OCI-LY7 (cell line): ENCODE results near the gene NPR3. TPM values are rescaled to one million over a fixed set of nuclear protein-coding genes. Genes with fewer than 3 reads are reported as not detected.

Source experiments
- BruUV-seq: library from RNA; stranded (reverse); fragments of 400-500 nt; replicated peaks from 2 replicates; lab custom pipeline; 2021; lab: Mats Ljungman, UMichigan
- CTCF ChIA-PET: fragments of 300-600 bp; sonication (Branson Sonifier 250); formaldehyde crosslinking; loops from one replicate; lab custom pipeline; 2022; ENCODE audit warnings: antibody characterized with exemption; ENCODE audit not compliant: unreplicated experiment; lab: Charles Lee
- POLR2A ChIA-PET: fragments of 300-600 bp; sonication (Branson Sonifier 250); formaldehyde crosslinking; loops from one replicate; lab custom pipeline; 2022; ENCODE audit warnings: antibody characterized with exemption; lab: Charles Lee
- DNase-seq: peaks from one replicate; pipeline ENCODE4 v3.0.0-alpha.2; 2015; ENCODE audit warnings: low spot score
- H2AFZ ChIP-seq: fragments of 200-600 bp; sonication (generic), shearing (Covaris generic); 2 replicates; pipeline ENCODE4 v1.6.1; 2014; ENCODE audit warnings: mild to moderate bottlenecking, antibody characterized with exemption, low read length, moderate library complexity
- H3K27ac ChIP-seq: fragments of 200-600 bp; sonication (generic); 2 replicates; pipeline ENCODE4 v1.5.1; 2014; ENCODE audit warnings: mixed run types, low read depth, mild to moderate bottlenecking, moderate library complexity, low read length, inconsistent platforms; ENCODE audit not compliant: poor library complexity, severe bottlenecking
- H3K36me3 ChIP-seq: fragments of 200-600 bp; sonication (generic); 2 replicates; pipeline ENCODE4 v1.6.1; 2014; ENCODE audit warnings: mild to moderate bottlenecking, antibody characterized with exemption, low read length, moderate library complexity, mixed read lengths; ENCODE audit not compliant: insufficient read depth
- H3K4me1 ChIP-seq: fragments of 200-600 bp; sonication (generic); 2 replicates; pipeline ENCODE4 v1.5.1; 2014; ENCODE audit warnings: mild to moderate bottlenecking, low read length; ENCODE audit not compliant: insufficient read depth, poor library complexity, severe bottlenecking
- H3K4me2 ChIP-seq: fragments of 200-600 bp; sonication (generic); 2 replicates; pipeline ENCODE4 v1.6.1; 2014; ENCODE audit warnings: mild to moderate bottlenecking, low read length
- H3K4me3 ChIP-seq: fragments of 200-600 bp; sonication (generic); 2 replicates; pipeline ENCODE4 v1.5.1; 2014; ENCODE audit warnings: mild to moderate bottlenecking, low read depth, low read length; ENCODE audit not compliant: poor library complexity, severe bottlenecking
- H3K79me2 ChIP-seq: fragments of 200-600 bp; sonication (generic); 2 replicates; pipeline ENCODE4 v1.6.1; 2016; ENCODE audit warnings: low read depth, mild to moderate bottlenecking, low read length, moderate library complexity, mixed read lengths; ENCODE audit not compliant: insufficient read depth
- H3K9me2 ChIP-seq: fragments of 200-600 bp; sonication (generic); 2 replicates; pipeline ENCODE4 v1.6.1; 2016; ENCODE audit warnings: mild to moderate bottlenecking, low read length, mixed read lengths; ENCODE audit not compliant: insufficient read depth
- H3K9me3 ChIP-seq: fragments of 200-600 bp; sonication (generic); 2 replicates; pipeline ENCODE4 v1.6.1; 2014; ENCODE audit warnings: mild to moderate bottlenecking, mixed run types, low read length, mixed read lengths
- H4K20me1 ChIP-seq: fragments of 200-600 bp; sonication (generic); 2 replicates; pipeline ENCODE4 v1.6.1; 2014; ENCODE audit warnings: mild to moderate bottlenecking, antibody characterized with exemption, low read length, moderate library complexity, mixed read lengths; ENCODE audit not compliant: insufficient read depth
- EZH2phosphoT487 ChIP-seq: fragments of 200-600 bp; sonication (generic); IDR thresholded peaks from 2 replicates; pipeline ENCODE4 v1.6.1; 2018; ENCODE audit warnings: low read depth, borderline replicate concordance, mild to moderate bottlenecking, mixed run types, antibody characterized with exemption, low read length, moderate library complexity, mixed read lengths
- intact Hi-C: fragments of 100-400 bp; cut with micrococcal nuclease; formaldehyde crosslinking; loops from one replicate; pipeline ENCODE4 v1.10.0; 2022; ENCODE audit not compliant: unreplicated experiment
- total RNA-seq, 2 experiments: library from RNA; depleted of rRNA in 1 of 2; stranded (reverse); fragments of >200 nt in 1 of 2; shearing (Covaris generic) in 1 of 2; gene quantifications; 2 replicates each; pipeline ENCODE4 v1.2.3, GENCODE V29; 2014 to 2022
- TF ChIP-seq, protein P1 (sequence below): fragments of 200-600 bp; sonication (generic); conservative IDR thresholded peaks from 2 replicates; pipeline ENCODE4 v1.5.1; 2014; ENCODE audit warnings: mild to moderate bottlenecking, antibody characterized with exemption, low read length, moderate library complexity, mixed read lengths

NPR3 gene
- total RNA-seq, 2 experiments from 2014 or later: not detected

- Histone ChIP-seq H2AFZ (no peak overlapping the region), H3K36me3 (no peaks in the 10 kb centered on the region), H3K79me2 (no peaks in the 10 kb centered on the region), H3K9me2 (no peaks in the 10 kb centered on the region), H3K4me3 (no peak overlapping the region), H3K9me3 (no peaks in the 10 kb centered on the region), H3K4me2 (no peak overlapping the region), H3K27ac (no peak overlapping the region), H3K4me1 (no peaks in the 10 kb centered on the region), H4K20me1 (no peaks in the 10 kb centered on the region)
- TF ChIP-seq, protein P1, sequence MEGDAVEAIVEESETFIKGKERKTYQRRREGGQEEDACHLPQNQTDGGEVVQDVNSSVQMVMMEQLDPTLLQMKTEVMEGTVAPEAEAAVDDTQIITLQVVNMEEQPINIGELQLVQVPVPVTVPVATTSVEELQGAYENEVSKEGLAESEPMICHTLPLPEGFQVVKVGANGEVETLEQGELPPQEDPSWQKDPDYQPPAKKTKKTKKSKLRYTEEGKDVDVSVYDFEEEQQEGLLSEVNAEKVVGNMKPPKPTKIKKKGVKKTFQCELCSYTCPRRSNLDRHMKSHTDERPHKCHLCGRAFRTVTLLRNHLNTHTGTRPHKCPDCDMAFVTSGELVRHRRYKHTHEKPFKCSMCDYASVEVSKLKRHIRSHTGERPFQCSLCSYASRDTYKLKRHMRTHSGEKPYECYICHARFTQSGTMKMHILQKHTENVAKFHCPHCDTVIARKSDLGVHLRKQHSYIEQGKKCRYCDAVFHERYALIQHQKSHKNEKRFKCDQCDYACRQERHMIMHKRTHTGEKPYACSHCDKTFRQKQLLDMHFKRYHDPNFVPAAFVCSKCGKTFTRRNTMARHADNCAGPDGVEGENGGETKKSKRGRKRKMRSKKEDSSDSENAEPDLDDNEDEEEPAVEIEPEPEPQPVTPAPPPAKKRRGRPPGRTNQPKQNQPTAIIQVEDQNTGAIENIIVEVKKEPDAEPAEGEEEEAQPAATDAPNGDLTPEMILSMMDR: no peak
- TF ChIP-seq EZH2phosphoT487: no peak
- no peak for DNase-seq
- BruUV-seq: no TSS peak
- intact Hi-C loops: no loop called here
- ChIA-PET POLR2A (interaction anchor here (0.6 kb wide), 2 partner anchors 68 to 194 kb away, joined by 3 read pairs; no protein-coding TSS in a partner anchor), CTCF (interaction anchor here (0.6 kb wide), 1 partner anchor 127 kb away, joined by 4 read pairs; no protein-coding TSS in a partner anchor)
Observed at GRCh38 chr5:32777222-32777621, 66.1 kb downstream of the NPR3 start.

GRCh38 chr5:32777733-32778132 lies 66.6 kb downstream of the NPR3 start:
- Histone ChIP-seq H3K79me2 (no peaks in the 10 kb centered on the region), H4K20me1 (no peaks in the 10 kb centered on the region), H2AFZ (no peak overlapping the region), H3K36me3 (no peaks in the 10 kb centered on the region), H3K9me3 (no peaks in the 10 kb centered on the region), H3K27ac (no peak overlapping the region), H3K4me2 (no peak overlapping the region), H3K9me2 (no peaks in the 10 kb centered on the region), H3K4me3 (no peak overlapping the region), H3K4me1 (no peaks in the 10 kb centered on the region)
- POLR2A ChIA-PET: interaction anchor here (0.6 kb wide), 1 partner anchor 194 kb away, joined by 3 read pairs; no protein-coding TSS in a partner anchor
- intact Hi-C loops: no loop called here
- CTCF ChIA-PET: interaction anchor here (0.6 kb wide), 1 partner anchor 127 kb away, joined by 4 read pairs; no protein-coding TSS in a partner anchor
- TF ChIP-seq, protein P1: no peak
- no peak for TF ChIP-seq EZH2phosphoT487
- no peak for DNase-seq
- no TSS peak for BruUV-seq

- Histone ChIP-seq H3K4me3 (no peak overlapping the region), H3K36me3 (no peaks in the 10 kb centered on the region), H3K79me2 (no peaks in the 10 kb centered on the region), H3K4me1 (no peaks in the 10 kb centered on the region), H3K9me2 (no peaks in the 10 kb centered on the region), H2AFZ (no peak overlapping the region), H3K4me2 (no peak overlapping the region), H3K9me3 (no peaks in the 10 kb centered on the region), H4K20me1 (no peaks in the 10 kb centered on the region), H3K27ac (no peak overlapping the region)
- CTCF ChIA-PET: no interaction called here
- BruUV-seq: no TSS peak
- POLR2A ChIA-PET: interaction anchor here (0.6 kb wide), 1 partner anchor 151 kb away, joined by 3 read pairs; no protein-coding TSS in a partner anchor
- TF ChIP-seq EZH2phosphoT487: no peak
- TF ChIP-seq, protein P1: no peak
- intact Hi-C loops: no loop called here
- DNase-seq: no peak
Observed at GRCh38 chr5:32778403-32778802, 67.3 kb downstream of the NPR3 start.
